Measurements from ENCODE around the gene SESN1.

Gene SESN1

GRCh38 chr6:108941859-108942258, 152.8 kb downstream of the SESN1 start:
- TF ChIP-seq POLR2AphosphoS5 (IDR thresholded peaks at IDR 0.05; ENCODE audit: low read depth, low read length) (no peak), POLR2A (IDR thresholded peaks at IDR 0.05; ENCODE audit: low read depth, low read length) (no peak), SPI1 (IDR thresholded peaks at IDR 0.05; ENCODE audit: low read depth, low read length) (no peak), PAX5 (IDR thresholded peaks at IDR 0.05; ENCODE audit: insufficient read depth, low read length, severe bottlenecking) (no peak), POU2F2 (IDR thresholded peaks at IDR 0.05; ENCODE audit: low read depth, low read length) (no peak), TAF1 (IDR thresholded peaks at IDR 0.05; ENCODE audit: low read depth, low read length) (no peak)
- FAIRE-seq (no peak), DNase-seq (ENCODE audit: insufficient read length, low spot score) (no peak)

DNA sequence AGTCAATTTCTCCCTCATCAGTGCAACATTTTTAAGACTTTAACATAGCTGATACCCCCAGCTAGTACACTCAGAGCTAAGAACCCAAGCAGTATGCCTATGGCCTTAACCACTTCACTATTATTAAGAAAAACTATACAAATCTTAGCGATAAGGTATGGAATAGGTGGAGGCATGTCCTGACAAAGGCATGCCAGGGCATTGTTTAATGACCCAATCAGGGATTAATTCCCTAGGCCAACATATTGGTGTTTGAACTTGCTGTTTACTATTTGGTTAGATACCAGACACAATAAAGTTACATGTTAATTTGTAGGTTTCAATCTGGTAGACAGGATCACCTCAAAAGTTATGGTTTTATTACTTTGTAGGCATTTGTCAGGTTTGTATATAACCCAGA, 153.4 kb downstream of the SESN1 start:
- no peak for TF ChIP-seq POLR2AphosphoS5 (IDR thresholded peaks at IDR 0.05; ENCODE audit: low read depth, low read length)
- no peak for TF ChIP-seq SPI1 (IDR thresholded peaks at IDR 0.05; ENCODE audit: low read depth, low read length)
- no peak for TF ChIP-seq POU2F2 (IDR thresholded peaks at IDR 0.05; ENCODE audit: low read depth, low read length)
- no peak for TF ChIP-seq POLR2A (IDR thresholded peaks at IDR 0.05; ENCODE audit: low read depth, low read length)
- no peak for TF ChIP-seq PAX5 (IDR thresholded peaks at IDR 0.05; ENCODE audit: insufficient read depth, low read length, severe bottlenecking)
- TF ChIP-seq TAF1 (IDR thresholded peaks at IDR 0.05; ENCODE audit: low read depth, low read length), result no peak
- DNase-seq (ENCODE audit: insufficient read length, low spot score), result no peak
- no peak for FAIRE-seq

- DNase-seq (ENCODE audit: insufficient read length, low spot score), result no peak
- FAIRE-seq, result no peak
- no peak for TF ChIP-seq POU2F2 (IDR thresholded peaks at IDR 0.05; ENCODE audit: low read depth, low read length)
- no peak for TF ChIP-seq TAF1 (IDR thresholded peaks at IDR 0.05; ENCODE audit: low read depth, low read length)
- TF ChIP-seq POLR2A (IDR thresholded peaks at IDR 0.05; ENCODE audit: low read depth, low read length), result no peak
- no peak for TF ChIP-seq PAX5 (IDR thresholded peaks at IDR 0.05; ENCODE audit: insufficient read depth, low read length, severe bottlenecking)
Observed at GRCh38 chr6:108940741-108941140, 153.9 kb downstream of the SESN1 start.

DNA sequence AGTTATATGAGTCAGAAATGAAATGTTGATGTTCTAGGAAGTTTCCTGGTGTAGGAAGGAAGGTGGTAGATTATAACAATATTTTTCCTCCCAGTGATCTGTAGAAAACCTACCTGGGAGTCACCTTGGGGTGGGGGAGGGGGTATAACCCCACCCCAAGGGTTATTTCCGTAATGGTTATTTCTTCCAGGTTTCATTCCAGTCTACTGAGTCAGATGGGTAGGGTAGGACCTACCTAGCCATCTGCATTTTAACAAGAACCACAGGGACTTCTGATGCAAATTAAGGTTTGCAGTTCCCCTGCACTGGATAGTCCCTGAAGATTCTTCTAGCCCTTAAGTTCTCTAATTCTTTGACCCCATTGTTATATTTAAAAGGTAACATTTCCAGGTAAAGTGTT, 157.5 kb downstream of the SESN1 start:
- TF ChIP-seq TAF1 (IDR thresholded peaks at IDR 0.05; ENCODE audit: low read depth, low read length) (no peak), POU2F2 (IDR thresholded peaks at IDR 0.05; ENCODE audit: low read depth, low read length) (no peak), PAX5 (IDR thresholded peaks at IDR 0.05; ENCODE audit: insufficient read depth, low read length, severe bottlenecking) (no peak), POLR2A (IDR thresholded peaks at IDR 0.05; ENCODE audit: low read depth, low read length) (no peak), SPI1 (IDR thresholded peaks at IDR 0.05; ENCODE audit: low read depth, low read length) (no peak), POLR2AphosphoS5 (IDR thresholded peaks at IDR 0.05; ENCODE audit: low read depth, low read length) (no peak)
- FAIRE-seq (no peak), DNase-seq (ENCODE audit: insufficient read length, low spot score) (no peak)

Measured in GM12891 (cell line).